Measurements from ENCODE around the gene OTOR.
A peak's percentile ranks its signal among the peaks of the same experiment; 100 is the strongest.

Gene OTOR

DNA sequence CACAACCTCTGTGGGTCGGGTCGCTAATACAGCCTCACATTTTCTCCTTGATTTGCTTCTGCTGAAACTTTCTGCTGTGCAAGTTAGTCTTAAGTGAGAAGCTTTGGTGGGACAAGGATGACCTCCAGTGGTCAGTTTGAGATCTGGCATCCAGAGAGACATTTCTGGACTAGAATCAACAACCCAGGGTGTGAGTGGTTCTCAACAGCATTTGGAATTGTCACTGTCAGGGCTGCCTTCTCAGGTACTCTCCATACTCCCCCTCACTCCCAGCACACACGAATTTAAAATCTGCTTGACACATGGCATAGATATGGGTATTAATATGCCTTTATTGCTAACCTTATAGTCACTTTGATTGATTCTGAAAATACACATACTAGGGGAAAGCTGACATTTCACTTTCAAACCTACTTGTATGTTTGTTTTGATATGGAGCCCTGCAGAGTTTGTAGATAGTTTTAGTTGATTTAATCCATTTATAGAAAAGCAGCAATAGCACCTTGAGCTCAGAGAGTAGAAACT is 13.2 kb downstream of the OTOR start:
- Histone ChIP-seq H3K4me3 (ENCODE audit: insufficient read length, low read depth) (no peak overlapping the region), H3K4me1 (ENCODE audit: insufficient read depth, insufficient read length) (no peaks in the 10 kb centered on the region), H3K9ac (ENCODE audit: insufficient read length, low read depth) (no peak overlapping the region), H3K9me3 (ENCODE audit: insufficient read depth, low read length) (no peaks in the 10 kb centered on the region), H3K27me3 (ENCODE audit: insufficient read depth, insufficient read length) (no peaks in the 10 kb centered on the region), H3K36me3 (ENCODE audit: insufficient read depth, insufficient read length, low read length) (no peaks in the 10 kb centered on the region)
- TF ChIP-seq ZNF274 (IDR thresholded peaks at IDR 0.05; ENCODE audit: low read depth, low read length) (no peak), YY1 (IDR thresholded peaks at IDR 0.05; ENCODE audit: insufficient read depth, insufficient read length) (no peak), SUZ12 (IDR thresholded peaks at IDR 0.05; ENCODE audit: extremely low read depth, insufficient read depth, insufficient read length) (no peak)
- peak; percentile 47 for DNase-seq (ENCODE audit: low read depth, low spot score)

GRCh38 chr20:16764560-16764959 is 16.4 kb downstream of the OTOR start:
- H3K9me3 ChIP-seq (ENCODE audit: insufficient read depth, low read length) = no peaks in the 10 kb centered on the region
- H3K27me3 ChIP-seq (ENCODE audit: insufficient read depth, insufficient read length) = no peaks in the 10 kb centered on the region
- TF ChIP-seq YY1 (IDR thresholded peaks at IDR 0.05; ENCODE audit: insufficient read depth, insufficient read length) = no peak
- no peak for TF ChIP-seq ZNF274 (IDR thresholded peaks at IDR 0.05; ENCODE audit: low read depth, low read length)
- no peak for TF ChIP-seq SUZ12 (IDR thresholded peaks at IDR 0.05; ENCODE audit: extremely low read depth, insufficient read depth, insufficient read length)
- DNase-seq (ENCODE audit: low read depth, low spot score) = no peak
- H3K36me3 ChIP-seq (ENCODE audit: insufficient read depth, insufficient read length, low read length) = no peaks in the 10 kb centered on the region
- no peaks in the 10 kb centered on the region for H3K4me1 ChIP-seq (ENCODE audit: insufficient read depth, insufficient read length)
- no peak overlapping the region for H3K4me3 ChIP-seq (ENCODE audit: insufficient read length, low read depth)
- no peak overlapping the region for H3K9ac ChIP-seq (ENCODE audit: insufficient read length, low read depth)

GRCh38 chr20:16771213-16771612 is 23.1 kb downstream of the OTOR start:
- no peak for DNase-seq (ENCODE audit: low read depth, low spot score)
- H3K9me3 ChIP-seq (ENCODE audit: insufficient read depth, low read length) = no peaks in the 10 kb centered on the region
- H3K36me3 ChIP-seq (ENCODE audit: insufficient read depth, insufficient read length, low read length) = no peaks in the 10 kb centered on the region
- no peak for TF ChIP-seq SUZ12 (IDR thresholded peaks at IDR 0.05; ENCODE audit: extremely low read depth, insufficient read depth, insufficient read length)
- no peak for TF ChIP-seq ZNF274 (IDR thresholded peaks at IDR 0.05; ENCODE audit: low read depth, low read length)
- TF ChIP-seq YY1 (IDR thresholded peaks at IDR 0.05; ENCODE audit: insufficient read depth, insufficient read length) = no peak
- H3K27me3 ChIP-seq (ENCODE audit: insufficient read depth, insufficient read length) = no peaks in the 10 kb centered on the region
- H3K9ac ChIP-seq (ENCODE audit: insufficient read length, low read depth) = no peak overlapping the region
- H3K4me1 ChIP-seq (ENCODE audit: insufficient read depth, insufficient read length) = no peaks in the 10 kb centered on the region
- H3K4me3 ChIP-seq (ENCODE audit: insufficient read length, low read depth) = no peak overlapping the region

GRCh38 chr20:16775961-16776360 is 27.8 kb downstream of the OTOR start:
- no peak overlapping the region for H3K9ac ChIP-seq (ENCODE audit: insufficient read length, low read depth)
- no peak for DNase-seq (ENCODE audit: low read depth, low spot score)
- H3K4me3 ChIP-seq (ENCODE audit: insufficient read length, low read depth) = no peak overlapping the region
- H3K27me3 ChIP-seq (ENCODE audit: insufficient read depth, insufficient read length) = no peaks in the 10 kb centered on the region
- no peaks in the 10 kb centered on the region for H3K4me1 ChIP-seq (ENCODE audit: insufficient read depth, insufficient read length)
- no peaks in the 10 kb centered on the region for H3K36me3 ChIP-seq (ENCODE audit: insufficient read depth, insufficient read length, low read length)
- H3K9me3 ChIP-seq (ENCODE audit: insufficient read depth, low read length) = no peaks in the 10 kb centered on the region
- TF ChIP-seq YY1 (IDR thresholded peaks at IDR 0.05; ENCODE audit: insufficient read depth, insufficient read length) (no peak), ZNF274 (IDR thresholded peaks at IDR 0.05; ENCODE audit: low read depth, low read length) (no peak), SUZ12 (IDR thresholded peaks at IDR 0.05; ENCODE audit: extremely low read depth, insufficient read depth, insufficient read length) (no peak)

DNA sequence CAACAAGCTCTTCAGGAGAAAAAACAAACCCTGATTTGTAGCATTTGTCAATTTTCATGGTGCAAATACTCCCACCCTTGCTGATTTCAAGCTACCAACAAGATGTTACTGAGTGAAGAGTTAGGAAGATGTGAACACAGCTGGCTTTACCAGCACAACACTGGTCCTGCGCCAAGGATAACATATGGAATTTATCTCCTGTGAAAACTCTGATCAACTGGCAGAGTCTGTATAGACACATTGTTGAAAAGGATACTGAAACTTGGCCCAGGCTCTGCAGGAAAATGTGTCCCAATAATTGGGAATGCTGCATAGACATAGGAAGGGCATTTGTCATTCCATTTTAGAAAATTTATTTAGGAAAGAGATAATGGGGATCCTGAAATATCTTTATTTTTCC is 29.0 kb downstream of the OTOR start:
- Histone ChIP-seq H3K9me3 (ENCODE audit: insufficient read depth, low read length) (no peaks in the 10 kb centered on the region), H3K4me1 (ENCODE audit: insufficient read depth, insufficient read length) (no peaks in the 10 kb centered on the region), H3K4me3 (ENCODE audit: insufficient read length, low read depth) (no peak overlapping the region), H3K9ac (ENCODE audit: insufficient read length, low read depth) (no peak overlapping the region), H3K27me3 (ENCODE audit: insufficient read depth, insufficient read length) (no peaks in the 10 kb centered on the region), H3K36me3 (ENCODE audit: insufficient read depth, insufficient read length, low read length) (no peaks in the 10 kb centered on the region)
- TF ChIP-seq ZNF274 (IDR thresholded peaks at IDR 0.05; ENCODE audit: low read depth, low read length) (no peak), SUZ12 (IDR thresholded peaks at IDR 0.05; ENCODE audit: extremely low read depth, insufficient read depth, insufficient read length) (no peak), YY1 (IDR thresholded peaks at IDR 0.05; ENCODE audit: insufficient read depth, insufficient read length) (no peak)
- DNase-seq (ENCODE audit: low read depth, low spot score) = no peak

- DNase-seq (ENCODE audit: low read depth, low spot score) = no peak
- no peak overlapping the region for H3K4me3 ChIP-seq (ENCODE audit: insufficient read length, low read depth)
- TF ChIP-seq ZNF274 (IDR thresholded peaks at IDR 0.05; ENCODE audit: low read depth, low read length) (no peak), SUZ12 (IDR thresholded peaks at IDR 0.05; ENCODE audit: extremely low read depth, insufficient read depth, insufficient read length) (no peak), YY1 (IDR thresholded peaks at IDR 0.05; ENCODE audit: insufficient read depth, insufficient read length) (no peak)
- no peaks in the 10 kb centered on the region for H3K4me1 ChIP-seq (ENCODE audit: insufficient read depth, insufficient read length)
- no peak overlapping the region for H3K9ac ChIP-seq (ENCODE audit: insufficient read length, low read depth)
- H3K36me3 ChIP-seq (ENCODE audit: insufficient read depth, insufficient read length, low read length) = no peaks in the 10 kb centered on the region
- no peaks in the 10 kb centered on the region for H3K9me3 ChIP-seq (ENCODE audit: insufficient read depth, low read length)
- H3K27me3 ChIP-seq (ENCODE audit: insufficient read depth, insufficient read length) = no peaks in the 10 kb centered on the region
These were observed 30.0 kb downstream of the OTOR start for GRCh38 chr20:16778159-16778558.

- DNase-seq (ENCODE audit: low read depth, low spot score) = no peak
- TF ChIP-seq YY1 (IDR thresholded peaks at IDR 0.05; ENCODE audit: insufficient read depth, insufficient read length) (no peak), SUZ12 (IDR thresholded peaks at IDR 0.05; ENCODE audit: extremely low read depth, insufficient read depth, insufficient read length) (no peak), ZNF274 (IDR thresholded peaks at IDR 0.05; ENCODE audit: low read depth, low read length) (no peak)
- Histone ChIP-seq H3K4me3 (ENCODE audit: insufficient read length, low read depth) (no peak overlapping the region), H3K36me3 (ENCODE audit: insufficient read depth, insufficient read length, low read length) (no peaks in the 10 kb centered on the region), H3K27me3 (ENCODE audit: insufficient read depth, insufficient read length) (no peaks in the 10 kb centered on the region), H3K4me1 (ENCODE audit: insufficient read depth, insufficient read length) (no peaks in the 10 kb centered on the region), H3K9ac (ENCODE audit: insufficient read length, low read depth) (no peak overlapping the region), H3K9me3 (ENCODE audit: insufficient read depth, low read length) (no peaks in the 10 kb centered on the region)
These were observed 33.3 kb downstream of the OTOR start for GRCh38 chr20:16781496-16781895.
